Hematopoietic multipotent progenitor cell treated with erythropoietin and hydrocortisone succinate and interleukin-3 and kit ligand, for 4 days (in vitro differentiated cells): ENCODE measurements around the gene MXD3.
A peak's percentile ranks its signal among the peaks of the same experiment; 100 is the strongest.
"Not testable (repeated sequence)": the region's sequence is repeated elsewhere in the genome, so short reads cannot be mapped to it uniquely, and the experiment has no call there.

Experiments
- DNase-seq: peaks from one replicate; pipeline ENCODE4 v3.0.0-alpha.2; 2015

The MXD3 gene

DNA sequence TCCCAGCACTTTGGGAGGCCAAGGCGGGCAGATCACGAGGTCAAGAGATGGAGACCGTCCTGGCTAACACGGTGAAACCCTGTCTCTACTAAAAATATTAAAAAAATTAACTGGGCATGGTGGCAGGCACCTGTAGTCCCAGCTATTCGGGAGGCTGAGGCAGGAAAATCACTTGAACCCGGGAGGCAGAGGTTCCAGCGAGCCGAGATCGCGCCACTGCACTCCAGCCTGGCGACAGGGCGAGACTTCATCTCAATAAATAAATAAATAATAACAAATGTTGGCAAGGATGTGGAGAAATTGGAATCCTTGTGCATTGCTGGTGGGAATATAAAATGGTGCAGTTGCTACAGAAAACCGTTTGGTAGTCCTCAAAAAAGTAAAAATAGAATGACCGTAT is 31.3 kb upstream of the MXD3 start:
- DNase-seq = not testable (repeated sequence)

DNA sequence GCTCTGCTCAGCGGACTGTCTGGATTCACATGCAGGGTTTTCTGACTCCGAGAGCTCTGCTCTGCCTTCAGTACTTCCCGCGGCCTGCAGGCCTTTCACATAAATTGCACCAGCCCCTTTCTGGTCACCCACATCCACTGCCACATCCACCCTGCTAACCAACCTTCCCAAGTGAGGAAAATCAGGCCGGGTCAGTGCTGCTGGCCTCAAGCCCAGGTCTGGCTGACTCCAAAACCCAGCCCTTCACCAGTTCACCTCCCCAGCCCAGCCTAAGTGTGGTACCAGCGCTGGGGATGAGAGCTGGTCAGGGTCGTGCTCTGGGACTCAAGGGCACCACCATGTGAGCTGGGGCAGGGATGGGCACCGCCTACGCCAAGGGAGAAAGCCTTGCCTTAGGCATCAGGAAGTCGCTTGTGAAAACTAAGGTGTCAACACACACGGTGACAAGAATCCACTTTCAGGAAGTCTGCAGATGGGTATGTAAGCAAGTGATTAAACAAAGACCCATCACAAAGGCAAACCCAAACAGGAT is 27.5 kb upstream of the MXD3 start:
- no peak for DNase-seq

GRCh38 chr5:177338251-177339106 is 26.8 kb upstream of the MXD3 start:
- no peak for DNase-seq

- no peak for DNase-seq
These were observed 25.2 kb upstream of the MXD3 start for GRCh38 chr5:177336603-177337494.

DNA sequence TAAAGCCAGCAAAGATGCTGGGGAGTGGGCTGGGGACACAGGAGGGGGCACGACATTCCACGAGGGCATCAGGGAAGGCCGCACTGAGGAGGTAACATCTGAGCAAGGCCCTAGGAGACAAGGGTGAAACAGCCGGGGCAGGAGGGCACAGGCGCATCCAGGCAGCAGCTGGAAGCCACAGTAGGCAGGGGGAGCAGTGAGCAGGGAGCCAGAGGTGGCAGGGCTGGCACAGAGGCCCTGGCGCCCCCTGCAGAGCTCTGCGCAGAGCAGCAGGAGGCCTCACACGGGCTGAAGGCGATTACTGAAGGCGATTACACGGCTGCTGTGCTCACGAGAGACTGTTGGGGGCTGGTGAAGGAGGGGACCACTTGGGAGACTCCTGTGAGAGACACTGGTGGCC is 24.4 kb upstream of the MXD3 start:
- peak; percentile 91 for DNase-seq

DNA sequence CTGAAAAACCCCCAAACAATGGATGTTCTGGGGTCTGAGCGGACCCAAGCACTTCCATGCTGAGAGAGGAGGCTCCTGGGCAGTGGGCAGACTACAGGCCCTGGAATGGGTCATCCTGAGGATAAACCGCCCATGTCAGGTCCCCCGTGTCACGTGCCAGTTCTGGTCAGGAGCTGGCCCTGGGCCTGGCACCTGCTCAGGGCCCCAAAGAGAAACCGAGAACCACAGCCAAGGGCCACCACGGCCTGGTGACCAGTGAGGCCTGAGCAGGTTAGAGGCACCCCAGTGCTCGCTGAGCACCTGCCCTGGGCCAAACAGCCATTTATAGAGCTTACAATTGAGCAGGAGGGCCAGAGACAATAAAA is 24.0 kb upstream of the MXD3 start:
- DNase-seq = no peak

DNA sequence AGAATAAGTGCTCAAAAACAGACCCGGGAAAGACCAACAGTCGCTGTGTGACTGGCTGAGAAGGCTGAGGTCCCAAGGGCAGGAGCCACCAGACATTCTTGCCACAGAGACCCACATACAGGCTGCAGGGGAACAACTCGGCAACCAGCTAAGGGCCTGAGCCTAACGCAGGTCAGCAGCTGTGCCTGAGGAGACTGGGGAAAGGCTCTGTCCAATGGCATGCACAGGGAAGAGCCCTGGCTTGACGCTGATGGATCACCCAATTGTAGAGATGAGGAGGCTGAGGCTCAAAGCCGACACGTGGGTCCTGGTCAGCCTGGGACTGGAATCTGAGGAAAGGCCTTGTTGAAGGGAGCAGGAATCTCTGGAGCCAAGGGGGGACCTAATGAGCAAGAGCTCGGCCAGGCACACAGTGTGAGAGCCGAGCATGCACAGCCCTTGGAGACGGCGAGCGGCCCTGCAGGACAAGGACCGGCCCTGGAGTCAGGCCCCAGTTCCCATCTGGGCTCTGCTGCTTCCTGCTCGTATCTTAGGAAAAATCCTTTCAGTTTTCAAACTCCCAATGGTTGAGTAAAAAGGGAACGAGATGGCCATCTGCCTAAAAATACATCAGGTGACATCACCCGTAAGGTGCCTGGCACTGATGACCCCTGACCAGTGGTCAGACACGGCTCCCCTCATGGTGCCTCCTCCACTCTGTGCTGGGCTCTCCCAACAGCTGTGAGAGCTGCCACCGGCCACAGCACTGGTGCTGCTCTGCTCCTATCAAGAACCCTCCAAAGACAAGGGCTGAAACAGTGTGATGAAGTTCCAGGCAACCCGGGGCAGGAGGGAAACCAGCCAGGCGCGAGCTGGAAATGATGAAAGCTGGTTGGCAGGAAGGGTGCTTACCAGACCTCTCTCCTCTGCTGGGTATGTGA is 23.3 kb upstream of the MXD3 start:
- no peak for DNase-seq

DNA sequence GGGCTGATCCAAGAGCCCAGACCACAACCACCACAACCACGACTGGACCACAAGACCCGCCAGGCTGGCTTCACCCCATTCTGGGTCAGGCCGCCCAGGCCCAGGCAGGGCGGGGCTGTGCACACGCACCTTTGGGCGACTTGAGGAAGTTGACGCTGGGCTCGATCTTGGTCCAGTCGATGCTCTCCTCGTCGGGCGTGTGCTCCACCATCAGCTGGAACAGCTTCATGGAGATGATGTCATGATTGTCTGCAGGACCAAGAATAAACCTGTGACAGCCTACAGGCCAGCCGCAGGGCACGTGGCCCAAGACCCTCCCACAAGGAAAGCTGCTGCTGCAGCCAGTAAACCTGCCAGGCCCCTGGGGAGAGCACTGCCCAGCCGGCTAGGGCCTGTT is 22.5 kb upstream of the MXD3 start:
- DNase-seq = no peak

DNA sequence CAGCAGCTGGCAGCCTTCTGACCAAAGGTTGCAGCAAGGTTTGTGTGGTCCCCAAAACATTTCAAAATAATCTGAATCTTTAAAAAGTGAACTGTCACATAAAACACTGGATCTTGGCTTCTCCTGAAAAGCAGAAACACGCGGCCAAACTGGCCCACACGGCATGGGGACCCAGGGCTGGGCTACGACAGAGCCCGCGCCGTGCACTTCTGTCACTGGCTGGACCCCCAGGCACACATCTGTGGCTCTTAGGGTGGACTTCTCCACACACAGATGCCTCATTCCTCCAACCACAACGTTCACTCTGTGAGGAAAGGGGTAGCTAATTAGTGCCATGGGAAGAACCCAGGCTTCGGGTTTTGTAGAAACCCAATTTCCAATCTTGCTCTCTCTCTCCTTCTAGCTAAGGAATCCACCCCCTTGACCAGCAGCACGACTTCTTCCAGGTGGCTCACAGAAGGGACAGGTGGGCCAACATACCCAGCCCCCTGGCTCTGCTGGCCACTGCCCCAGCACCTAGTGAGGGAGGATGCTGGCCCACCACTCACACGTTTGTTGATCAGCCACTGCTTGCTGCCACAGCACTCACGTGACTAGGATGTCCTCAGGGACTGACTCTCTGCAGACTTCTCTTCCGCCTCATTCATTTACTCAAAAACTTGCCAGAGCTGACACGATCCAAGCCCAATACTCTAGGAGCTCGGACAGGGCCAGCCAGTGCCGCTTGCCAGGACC is 21.9 kb upstream of the MXD3 start:
- DNase-seq = no peak

DNA sequence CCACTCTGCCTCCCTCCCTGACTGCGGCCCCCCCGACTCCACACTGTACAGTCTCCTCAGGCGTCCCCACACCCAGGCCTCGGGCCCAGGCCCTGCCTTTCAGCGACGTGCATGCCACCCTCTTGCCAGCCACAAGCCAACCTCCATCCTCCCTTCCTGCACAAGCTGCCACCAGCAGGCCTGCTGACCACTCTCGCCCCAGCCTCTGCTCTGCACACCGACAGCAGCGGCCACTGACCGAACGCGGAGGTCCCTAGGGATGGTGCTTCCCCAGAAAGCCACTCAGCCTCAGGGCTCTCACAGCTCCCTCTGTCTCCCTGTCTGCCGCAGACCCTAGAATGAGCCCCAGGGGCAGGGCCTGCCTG is 21.2 kb upstream of the MXD3 start:
- no peak for DNase-seq

GRCh38 chr5:177332031-177332895 is 20.6 kb upstream of the MXD3 start:
- no peak for DNase-seq

DNA sequence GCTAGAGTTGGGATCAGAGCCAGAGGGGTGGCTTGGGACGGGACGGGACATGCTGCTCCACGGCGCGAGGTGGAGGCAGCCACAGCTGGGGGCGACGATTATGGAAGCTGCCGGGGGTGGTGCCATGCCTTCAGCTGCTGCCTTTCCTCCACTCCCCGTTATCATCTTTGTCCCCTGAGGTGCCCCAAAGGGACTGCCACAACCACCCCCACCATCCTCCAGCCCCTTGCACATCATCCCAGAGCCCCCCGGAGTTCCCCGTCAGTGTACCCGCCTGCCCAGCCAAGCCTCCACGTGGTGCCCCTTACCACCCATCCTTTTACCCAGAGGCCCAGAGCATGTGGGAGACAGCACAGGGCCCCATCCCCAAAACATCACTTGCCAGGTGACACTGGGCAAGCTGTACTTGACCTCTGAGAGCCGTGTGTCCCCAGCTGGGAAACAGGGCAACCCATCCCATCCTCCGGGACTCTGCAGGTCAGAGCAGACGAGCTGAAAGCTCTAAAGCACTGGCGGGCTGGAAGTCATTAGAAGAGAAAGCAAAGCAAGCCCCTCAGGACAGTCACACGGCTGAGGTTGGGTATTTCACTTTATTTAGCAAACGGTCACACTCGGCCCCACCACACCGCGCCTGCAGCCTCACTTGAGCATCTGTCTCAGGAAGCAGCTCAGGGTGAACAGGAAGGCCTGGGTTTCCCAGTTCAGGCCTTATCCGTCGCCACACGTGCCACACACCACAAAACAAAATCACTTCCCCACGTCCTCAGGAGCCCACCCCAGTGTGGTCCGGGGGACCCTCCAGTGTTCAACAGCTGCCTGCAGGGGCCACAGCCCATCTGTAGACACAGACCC is 19.5 kb upstream of the MXD3 start:
- peak; percentile 84 for DNase-seq

DNA sequence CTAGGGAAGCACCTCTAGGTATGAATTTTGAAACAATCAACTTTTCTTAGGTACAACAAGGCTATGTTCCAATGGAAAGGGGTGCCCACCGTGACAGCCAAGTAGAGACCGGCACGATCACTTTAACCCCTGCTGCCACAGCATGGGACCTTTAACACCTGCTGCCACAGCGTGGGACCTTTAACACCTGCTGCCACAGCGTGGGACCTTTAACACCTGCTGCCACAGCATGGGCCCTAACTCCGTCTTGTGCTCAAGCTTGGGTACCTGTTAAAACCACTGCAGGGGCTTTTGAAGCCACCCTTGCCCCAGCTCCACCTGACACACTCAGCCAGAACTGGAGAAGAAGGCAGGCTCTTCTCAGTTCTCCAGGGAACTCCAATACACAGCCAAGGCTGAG is 18.2 kb upstream of the MXD3 start:
- DNase-seq = no peak

GRCh38 chr5:177328545-177329231 is 17.0 kb upstream of the MXD3 start:
- DNase-seq = no peak

GRCh38 chr5:177327539-177328522 is 16.1 kb upstream of the MXD3 start:
- peak; percentile 54 for DNase-seq

DNA sequence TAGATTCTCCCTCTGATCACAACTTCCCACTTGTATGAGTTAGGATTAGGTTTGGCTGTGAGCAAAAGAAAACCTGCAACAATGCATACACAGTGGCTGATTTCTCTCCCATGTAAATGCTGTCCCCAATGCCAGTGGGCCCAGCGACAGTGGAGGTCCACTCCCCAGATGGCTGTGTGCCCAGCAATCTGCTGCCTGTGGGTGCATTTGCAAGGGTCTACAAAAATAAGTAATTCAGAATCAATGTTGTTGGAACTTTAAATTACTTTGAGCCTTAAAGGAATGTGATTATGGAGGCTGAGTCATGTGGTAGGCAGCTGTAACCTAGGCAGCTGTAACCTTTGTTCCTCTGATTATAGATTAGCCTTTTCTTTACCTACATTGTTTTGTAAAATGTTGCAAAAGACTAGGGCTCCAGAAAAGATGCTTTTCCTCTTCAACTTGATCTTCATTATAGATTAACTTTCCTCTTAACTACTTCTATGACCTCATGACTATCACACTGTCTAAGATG is 14.2 kb upstream of the MXD3 start:
- DNase-seq = no peak

GRCh38 chr5:177320879-177321278 is 9.2 kb upstream of the MXD3 start:
- DNase-seq = peak; percentile 78
